Measurements from ENCODE around the gene RIN1.
A peak's percentile ranks its signal among the peaks of the same experiment; 100 is the strongest.
"Not testable (repeated sequence)": the region's sequence is repeated elsewhere in the genome, so short reads cannot be mapped to it uniquely, and the experiment has no call there.

RIN1 gene

DNA sequence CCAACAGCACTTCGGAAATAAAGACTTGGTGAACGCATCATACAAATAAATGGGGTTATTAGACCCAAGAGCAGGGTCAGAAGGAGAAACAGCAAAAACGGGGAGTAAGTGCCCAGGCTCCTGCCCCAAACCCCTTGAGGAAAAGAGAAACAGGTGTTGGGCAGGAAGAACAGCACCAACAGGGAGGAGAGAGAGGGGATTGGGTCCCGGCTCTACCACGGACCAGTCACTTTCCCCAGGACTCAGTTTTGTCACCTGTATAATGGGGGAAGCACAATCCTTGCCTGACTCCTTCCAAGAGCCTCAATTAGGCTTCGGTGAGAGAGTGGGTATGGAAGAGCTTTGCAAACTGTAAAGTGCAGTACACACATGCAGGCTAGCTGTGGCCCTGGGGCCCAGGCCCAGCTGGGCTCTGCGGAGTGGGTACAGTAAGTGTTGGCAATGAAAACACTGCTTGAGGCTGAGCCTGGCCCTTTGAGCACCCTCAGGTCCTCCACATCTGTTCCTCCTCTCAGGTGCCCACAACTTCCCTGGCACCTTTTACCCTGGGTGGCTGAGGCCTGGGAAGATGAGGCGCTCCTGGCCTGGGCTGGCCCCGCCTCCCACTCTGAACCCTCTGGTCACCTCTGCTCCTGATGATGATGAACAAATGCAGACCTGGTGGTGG lies 26.4 kb upstream of the RIN1 start:
- TF ChIP-seq, protein P1, sequence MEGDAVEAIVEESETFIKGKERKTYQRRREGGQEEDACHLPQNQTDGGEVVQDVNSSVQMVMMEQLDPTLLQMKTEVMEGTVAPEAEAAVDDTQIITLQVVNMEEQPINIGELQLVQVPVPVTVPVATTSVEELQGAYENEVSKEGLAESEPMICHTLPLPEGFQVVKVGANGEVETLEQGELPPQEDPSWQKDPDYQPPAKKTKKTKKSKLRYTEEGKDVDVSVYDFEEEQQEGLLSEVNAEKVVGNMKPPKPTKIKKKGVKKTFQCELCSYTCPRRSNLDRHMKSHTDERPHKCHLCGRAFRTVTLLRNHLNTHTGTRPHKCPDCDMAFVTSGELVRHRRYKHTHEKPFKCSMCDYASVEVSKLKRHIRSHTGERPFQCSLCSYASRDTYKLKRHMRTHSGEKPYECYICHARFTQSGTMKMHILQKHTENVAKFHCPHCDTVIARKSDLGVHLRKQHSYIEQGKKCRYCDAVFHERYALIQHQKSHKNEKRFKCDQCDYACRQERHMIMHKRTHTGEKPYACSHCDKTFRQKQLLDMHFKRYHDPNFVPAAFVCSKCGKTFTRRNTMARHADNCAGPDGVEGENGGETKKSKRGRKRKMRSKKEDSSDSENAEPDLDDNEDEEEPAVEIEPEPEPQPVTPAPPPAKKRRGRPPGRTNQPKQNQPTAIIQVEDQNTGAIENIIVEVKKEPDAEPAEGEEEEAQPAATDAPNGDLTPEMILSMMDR (IDR thresholded peaks at IDR 0.05) = no peak
- H3K27ac ChIP-seq = no peak overlapping the region
- no peak overlapping the region for H3K4me3 ChIP-seq
- DNase-seq (ENCODE audit: low spot score) = no peak

DNA sequence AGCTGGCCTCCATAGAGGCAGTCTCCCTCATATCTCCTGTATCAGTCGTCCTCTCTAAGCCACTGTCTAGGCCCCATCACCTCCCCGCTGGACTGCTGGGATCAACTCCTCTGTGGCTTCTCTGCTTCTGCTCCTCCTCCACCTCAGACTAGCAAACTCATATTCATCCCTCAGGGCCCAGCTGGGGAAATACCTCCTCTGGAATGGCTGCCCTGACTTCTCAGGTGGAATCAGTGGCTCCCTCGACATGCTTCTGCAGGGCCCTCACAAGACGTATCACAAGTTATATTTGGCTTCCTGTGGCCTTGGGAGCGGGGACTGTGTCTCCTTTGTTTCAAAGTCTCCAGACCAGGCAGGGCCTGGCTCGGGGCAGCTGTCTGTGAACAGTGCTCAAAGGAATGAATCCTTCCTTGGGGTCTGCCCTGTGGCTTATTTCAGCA lies 25.3 kb upstream of the RIN1 start:
- Histone ChIP-seq H3K4me3 (no peak overlapping the region), H3K27ac (no peak overlapping the region)
- no peak for DNase-seq (ENCODE audit: low spot score)
- TF ChIP-seq, protein P1 (IDR thresholded peaks at IDR 0.05) = no peak

DNA sequence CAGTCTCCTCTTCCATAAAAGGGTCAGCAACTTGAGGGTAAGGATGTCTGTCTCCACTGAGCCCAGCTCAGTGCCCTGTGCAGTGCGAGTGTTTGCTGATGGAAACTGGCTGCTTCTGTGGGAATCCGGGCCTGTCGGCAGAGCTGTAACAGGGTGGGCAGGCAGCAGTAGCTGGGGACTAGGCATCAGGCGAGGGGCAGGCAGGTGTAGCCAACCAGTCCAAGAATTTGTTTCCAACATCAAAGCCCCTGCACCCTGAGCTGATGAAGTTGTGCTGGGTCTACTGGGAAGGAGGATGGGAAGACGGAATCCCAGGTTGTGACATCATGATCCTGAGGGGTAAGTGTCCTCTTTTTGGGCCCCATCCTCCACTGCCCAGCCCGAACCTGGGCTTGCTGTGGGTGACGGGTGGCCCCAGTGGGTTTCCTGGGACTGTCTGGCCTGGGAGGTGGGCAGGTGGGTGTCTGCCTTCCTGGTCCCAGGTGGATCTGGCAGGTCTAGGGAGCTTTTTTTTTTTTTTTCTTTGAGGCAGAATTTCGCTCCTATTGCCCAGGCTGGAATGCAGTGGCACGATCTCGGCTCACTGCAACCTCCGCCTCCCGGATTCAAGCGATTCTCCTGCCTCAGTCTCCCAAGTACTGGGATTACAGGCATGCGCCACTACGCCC lies 24.3 kb upstream of the RIN1 start:
- Histone ChIP-seq H3K4me3 (no peak overlapping the region), H3K27ac (no peak overlapping the region)
- DNase-seq (ENCODE audit: low spot score) = no peak
- TF ChIP-seq, protein P1 (IDR thresholded peaks at IDR 0.05) = no peak

DNA sequence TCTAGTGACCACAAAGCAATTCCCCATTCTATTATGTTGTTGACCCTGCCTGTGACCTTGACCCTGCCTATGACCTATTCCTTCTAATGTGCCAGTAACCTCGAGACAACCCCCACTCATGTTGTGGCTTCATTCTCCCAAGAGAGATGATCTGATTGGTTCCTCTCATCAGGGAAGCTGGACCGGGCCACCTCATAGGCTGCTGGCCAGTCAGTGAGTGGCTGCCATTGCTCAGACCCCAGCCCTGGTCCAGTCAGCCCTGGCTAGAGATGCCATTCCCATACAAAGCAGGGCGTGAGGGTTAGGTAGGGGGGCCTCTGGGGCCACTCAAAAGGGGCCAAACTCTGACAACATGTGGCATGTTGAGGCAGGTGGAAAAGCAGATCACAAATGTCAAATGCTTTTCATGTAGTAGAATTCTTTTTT lies 23.4 kb upstream of the RIN1 start:
- H3K27ac ChIP-seq = no peak overlapping the region
- H3K4me3 ChIP-seq = no peak overlapping the region
- TF ChIP-seq, protein P1 (IDR thresholded peaks at IDR 0.05) = no peak
- no peak for DNase-seq (ENCODE audit: low spot score)

DNA sequence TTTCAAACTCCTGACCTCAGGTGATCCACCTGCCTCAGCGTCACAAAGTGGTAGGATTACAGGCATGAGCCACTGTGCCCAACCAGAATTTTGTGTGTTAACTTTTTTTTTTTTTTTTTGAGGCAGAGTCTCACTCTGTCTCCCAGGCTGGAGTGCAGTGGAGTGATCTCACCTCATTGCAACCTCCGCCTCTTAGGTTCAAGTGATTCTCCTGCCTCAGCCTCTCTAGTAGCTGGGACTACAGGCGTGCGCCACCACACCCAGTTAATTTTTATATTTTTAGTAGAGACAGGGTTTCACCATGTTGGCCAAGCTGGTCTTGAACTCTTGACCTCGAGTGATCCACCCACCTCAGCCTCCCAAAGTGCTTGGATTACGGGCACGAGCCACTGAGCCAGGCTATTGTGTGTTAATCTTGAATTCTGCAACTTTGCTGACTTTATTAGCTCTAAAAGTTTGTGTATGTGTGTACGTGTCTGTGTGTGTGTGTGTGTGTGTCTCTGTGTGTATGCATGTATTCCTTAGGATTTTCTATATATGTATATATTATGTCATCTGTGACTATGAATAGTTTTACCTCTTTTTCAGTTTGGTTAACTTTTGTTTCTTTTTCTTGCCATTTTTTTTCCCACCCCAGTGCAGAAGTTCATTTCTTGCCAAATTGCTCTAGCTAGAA lies 14.5 kb upstream of the RIN1 start:
- not testable (repeated sequence) for H3K4me3 ChIP-seq; DNase-seq (ENCODE audit: low spot score); H3K27ac ChIP-seq

DNA sequence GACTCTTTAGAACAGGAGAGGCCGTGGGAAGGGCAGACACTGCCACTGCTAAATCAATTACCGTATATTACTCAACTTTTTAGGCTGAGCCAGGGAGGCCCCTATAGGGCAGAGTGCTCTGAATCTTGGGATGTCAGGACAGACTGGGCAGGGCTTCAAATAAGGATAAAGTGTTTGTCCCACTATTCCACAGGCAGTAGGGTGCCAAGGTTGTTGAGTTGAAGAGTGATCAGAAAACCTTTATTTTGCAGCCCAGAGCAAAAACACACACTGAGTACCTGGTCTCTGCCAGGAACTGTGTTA lies 12.8 kb upstream of the RIN1 start:
- no peak for DNase-seq (ENCODE audit: low spot score)
- H3K4me3 ChIP-seq = no peak overlapping the region
- TF ChIP-seq, protein P1 (IDR thresholded peaks at IDR 0.05) = no peak
- H3K27ac ChIP-seq = no peak overlapping the region

DNA sequence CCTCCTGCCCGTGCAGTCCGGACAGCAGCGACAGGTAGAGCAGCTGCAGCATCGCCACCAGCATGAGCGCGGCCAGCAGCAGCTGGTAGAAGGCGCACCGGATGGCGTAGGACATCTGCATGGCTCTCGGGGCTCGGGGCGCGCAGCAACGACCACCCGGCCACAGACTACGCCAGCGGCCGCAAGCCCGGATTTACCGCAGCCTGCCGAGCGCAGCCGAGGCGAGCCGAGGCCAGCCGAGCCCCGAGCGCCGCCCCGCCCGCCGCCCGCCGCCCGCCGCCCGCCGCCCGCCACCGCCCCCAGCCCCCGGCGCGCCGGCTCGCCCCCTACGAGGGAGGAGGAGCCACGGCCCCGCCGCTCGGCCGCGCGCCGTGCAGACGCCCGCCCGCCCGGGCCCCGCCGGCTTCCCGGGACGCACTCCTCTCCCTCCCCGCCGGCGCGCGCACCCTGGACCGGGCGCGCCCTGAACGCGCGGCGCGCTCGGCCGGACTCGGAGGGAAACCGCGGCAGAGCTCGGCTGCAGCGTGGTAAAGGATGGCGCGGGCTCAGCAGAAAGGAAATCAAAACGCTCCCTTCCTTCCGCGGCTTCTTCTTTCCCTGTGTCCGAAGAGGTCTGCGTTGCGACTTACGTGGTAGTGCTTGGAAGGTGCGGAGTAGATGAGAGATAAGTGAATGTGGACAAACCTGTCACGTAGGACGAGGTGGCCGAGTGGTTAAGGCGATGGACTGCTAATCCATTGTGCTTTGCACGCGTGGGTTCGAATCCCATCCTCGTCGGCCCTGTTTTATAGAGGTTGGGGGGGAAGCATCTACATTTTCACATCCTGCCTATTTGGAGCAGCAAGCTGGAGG lies 11.4 kb upstream of the RIN1 start, which contains the start of gene B4GAT1:
Gene B4GAT1, minus strand, starts transcription at position 205 of the 852 bp plus-strand sequence. Its CDS starts 84 bp downstream, at position 121.
- peak within 1 kb of the TSS; percentile 79 to 96 for H3K27ac ChIP-seq
- TF ChIP-seq, protein P1 (IDR thresholded peaks at IDR 0.05) = no peak
- peak within 1 kb of the TSS; percentile 100 for H3K4me3 ChIP-seq
- peak; percentile 87 for DNase-seq (ENCODE audit: low spot score)
